HG03342 (cell line): ENCODE measurements around the gene IQCF5.
"Not testable (repeated sequence)": the region's sequence is repeated elsewhere in the genome, so short reads cannot be mapped to it uniquely, and the experiment has no call there.

Experiments used
- ATAC-seq: cut with Tn5 transposase; IDR thresholded peaks from one replicate; pipeline ENCODE4 v1.9.1; 2021; ENCODE audit warnings: mild to moderate bottlenecking, moderate library complexity; ENCODE audit not compliant: unreplicated experiment

Gene IQCF5

DNA sequence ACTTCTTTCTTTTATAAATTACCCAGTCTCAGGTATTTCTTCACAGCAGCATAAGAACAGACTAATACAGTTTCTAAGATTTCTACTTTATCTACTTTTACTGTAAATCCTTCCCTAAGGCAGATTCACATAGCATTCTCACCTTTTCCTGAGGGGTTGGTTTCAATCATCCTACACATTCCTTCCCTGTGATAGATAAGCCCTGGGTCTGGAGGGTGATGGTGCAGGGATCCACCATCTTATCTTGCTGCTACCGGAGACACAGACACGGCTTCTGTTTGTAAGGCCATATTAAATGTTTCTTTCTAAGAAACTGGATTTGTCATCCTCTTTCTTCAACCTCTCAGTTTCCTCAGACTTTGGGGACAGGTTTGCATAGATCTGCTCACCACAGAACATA is 6.1 kb downstream of the IQCF5 start:
- no peak for ATAC-seq

GRCh38 chr3:51868896-51869295 is 6.5 kb downstream of the IQCF5 start:
- not testable (repeated sequence) for ATAC-seq

DNA sequence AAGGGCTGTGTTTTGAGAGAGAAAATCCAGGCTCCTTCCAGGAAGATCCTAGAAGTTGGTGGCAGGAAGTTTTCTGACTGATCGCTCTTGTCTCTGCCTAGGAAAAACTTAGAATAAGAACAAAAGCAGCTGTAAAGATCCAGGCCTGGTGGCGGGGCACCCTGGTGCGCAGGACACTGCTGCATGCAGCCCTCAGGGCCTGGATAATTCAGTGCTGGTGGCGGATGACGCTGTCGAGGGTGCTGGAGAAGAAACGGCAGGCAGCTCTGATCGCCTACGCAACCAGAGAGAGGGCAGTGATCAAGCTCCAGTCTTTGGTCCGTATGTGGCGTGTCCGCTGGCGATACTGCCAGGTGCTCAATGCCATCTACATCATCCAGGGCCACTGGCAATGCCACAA is 12.5 kb downstream of the IQCF5 start:
- ATAC-seq: no peak

- ATAC-seq: no peak
Observed at GRCh38 chr3:51860703-51861665, 14.4 kb downstream of the IQCF5 start, which contains the start of gene IQCF2. IQCF2 (plus strand) TSS chr3:51861615; CDS start chr3:51861667, 52 bp downstream.

GRCh38 chr3:51855411-51855810 is 20.0 kb downstream of the IQCF5 start:
- ATAC-seq: not testable (repeated sequence)

GRCh38 chr3:51845129-51845528 is 30.3 kb downstream of the IQCF5 start:
- ATAC-seq: no peak

GRCh38 chr3:51836606-51837005 is 38.8 kb downstream of the IQCF5 start:
- ATAC-seq: no peak

GRCh38 chr3:51830836-51831385 is 44.5 kb downstream of the IQCF5 start:
- no peak for ATAC-seq

GRCh38 chr3:51830345-51830744 is 45.1 kb downstream of the IQCF5 start:
- no peak for ATAC-seq

- ATAC-seq: no peak
Observed at GRCh38 chr3:51828297-51828696, 47.1 kb downstream of the IQCF5 start.
